ENCODE measurements around the gene CHRNA9. TPM values are rescaled to one million over a fixed set of nuclear protein-coding genes. Genes with fewer than 3 reads are reported as not detected.
A peak's percentile ranks its signal among the peaks of the same experiment; 100 is the strongest.

CHRNA9 gene, protein sequence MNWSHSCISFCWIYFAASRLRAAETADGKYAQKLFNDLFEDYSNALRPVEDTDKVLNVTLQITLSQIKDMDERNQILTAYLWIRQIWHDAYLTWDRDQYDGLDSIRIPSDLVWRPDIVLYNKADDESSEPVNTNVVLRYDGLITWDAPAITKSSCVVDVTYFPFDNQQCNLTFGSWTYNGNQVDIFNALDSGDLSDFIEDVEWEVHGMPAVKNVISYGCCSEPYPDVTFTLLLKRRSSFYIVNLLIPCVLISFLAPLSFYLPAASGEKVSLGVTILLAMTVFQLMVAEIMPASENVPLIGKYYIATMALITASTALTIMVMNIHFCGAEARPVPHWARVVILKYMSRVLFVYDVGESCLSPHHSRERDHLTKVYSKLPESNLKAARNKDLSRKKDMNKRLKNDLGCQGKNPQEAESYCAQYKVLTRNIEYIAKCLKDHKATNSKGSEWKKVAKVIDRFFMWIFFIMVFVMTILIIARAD
- total RNA-seq (2021; ENCODE audit: unreplicated experiment) (not detected), Bru-seq, nascent RNA (not detected), BruChase-seq, experiment 1, labeled RNA remaining after a 2-hour chase (not detected), BruChase-seq, experiment 2, labeled RNA remaining after a 6-hour chase (not detected)
- polyA plus RNA-seq (2012; ENCODE audit: insufficient read length): not detected
- long read RNA-seq: 0 reads

DNA sequence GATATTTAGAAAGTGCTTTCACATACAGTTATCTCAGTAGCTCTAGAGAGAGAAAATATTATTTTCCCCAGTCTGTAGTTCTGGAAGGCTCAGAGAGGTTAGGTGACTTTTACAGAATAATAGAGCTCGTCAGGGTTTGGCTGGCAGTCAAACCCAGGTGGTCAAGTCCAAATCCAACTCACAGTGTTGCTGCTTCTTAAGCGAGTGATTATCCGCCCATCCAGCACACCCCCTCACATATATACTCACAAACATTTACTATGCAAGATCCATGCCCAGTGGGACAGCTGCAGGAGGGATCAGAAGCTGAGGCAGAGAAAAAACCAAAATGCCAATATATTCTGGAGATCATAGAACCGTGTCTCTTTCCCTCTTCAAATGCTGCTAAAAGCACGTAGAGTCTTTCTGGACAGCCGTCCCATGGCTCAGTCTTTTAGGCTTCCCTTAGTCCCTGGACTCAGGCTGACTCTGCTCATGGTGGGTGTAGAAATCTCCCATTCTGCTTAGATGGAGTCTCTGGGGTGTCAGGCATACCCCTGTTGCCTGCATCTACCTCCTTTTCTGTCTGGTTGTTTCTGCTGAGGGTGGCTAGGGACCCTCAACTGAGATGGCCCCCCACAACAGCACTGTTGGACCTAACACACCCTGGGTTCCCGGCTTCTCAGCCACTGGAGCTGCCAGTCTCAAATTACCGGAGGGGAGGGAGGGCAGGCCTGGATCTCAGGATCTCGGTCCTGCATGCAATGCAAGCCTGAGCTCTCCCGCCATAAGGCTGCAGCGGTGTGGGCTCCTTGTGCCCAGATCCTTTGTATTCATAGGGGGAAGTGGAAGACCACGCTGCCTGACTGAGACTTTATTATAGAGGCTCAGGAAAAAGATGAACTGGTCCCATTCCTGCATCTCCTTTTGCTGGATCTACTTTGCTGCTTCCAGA is at the start of gene CHRNA9:
TSS of gene CHRNA9 (plus strand) at position 743 of the 934 bp plus-strand sequence. CDS start at position 878, 135 bp downstream.
- no peak within 1 kb of the TSS for H3K27ac ChIP-seq (ENCODE audit: low read length)
- intact Hi-C loops (cut with micrococcal nuclease; ENCODE audit: unreplicated experiment) (no loop called here), in situ Hi-C loops (cut with HindIII; ENCODE audit: low pct_unique_long_range_greater_than_20kb, low sequenced_read_pairs) (no loop called here)
- ChIA-PET POLR2A (no interaction called here), CTCF (no interaction called here)
- H3K36me3 ChIP-seq (ENCODE audit: control insufficient read depth, insufficient read depth, low read length): no peaks in the 10 kb centered on the region
- no peaks in the 10 kb centered on the region for H3K27me3 ChIP-seq (ENCODE audit: control insufficient read depth, insufficient read depth, low read length)
- H3K9me3 ChIP-seq (ENCODE audit: control insufficient read depth, insufficient read depth, low read depth, low read length): no peaks in the 10 kb centered on the region
- TF ChIP-seq POLR2AphosphoS5 (IDR thresholded peaks at IDR 0.05; ENCODE audit: low read depth, low read length) (no peak), TCF7L2 (IDR thresholded peaks at IDR 0.05; ENCODE audit: low read depth, low read length) (no peak), SIN3A (IDR thresholded peaks at IDR 0.05; ENCODE audit: borderline replicate concordance, insufficient read depth, low read depth, low read length) (no peak)
- TF ChIP-seq, protein P1, sequence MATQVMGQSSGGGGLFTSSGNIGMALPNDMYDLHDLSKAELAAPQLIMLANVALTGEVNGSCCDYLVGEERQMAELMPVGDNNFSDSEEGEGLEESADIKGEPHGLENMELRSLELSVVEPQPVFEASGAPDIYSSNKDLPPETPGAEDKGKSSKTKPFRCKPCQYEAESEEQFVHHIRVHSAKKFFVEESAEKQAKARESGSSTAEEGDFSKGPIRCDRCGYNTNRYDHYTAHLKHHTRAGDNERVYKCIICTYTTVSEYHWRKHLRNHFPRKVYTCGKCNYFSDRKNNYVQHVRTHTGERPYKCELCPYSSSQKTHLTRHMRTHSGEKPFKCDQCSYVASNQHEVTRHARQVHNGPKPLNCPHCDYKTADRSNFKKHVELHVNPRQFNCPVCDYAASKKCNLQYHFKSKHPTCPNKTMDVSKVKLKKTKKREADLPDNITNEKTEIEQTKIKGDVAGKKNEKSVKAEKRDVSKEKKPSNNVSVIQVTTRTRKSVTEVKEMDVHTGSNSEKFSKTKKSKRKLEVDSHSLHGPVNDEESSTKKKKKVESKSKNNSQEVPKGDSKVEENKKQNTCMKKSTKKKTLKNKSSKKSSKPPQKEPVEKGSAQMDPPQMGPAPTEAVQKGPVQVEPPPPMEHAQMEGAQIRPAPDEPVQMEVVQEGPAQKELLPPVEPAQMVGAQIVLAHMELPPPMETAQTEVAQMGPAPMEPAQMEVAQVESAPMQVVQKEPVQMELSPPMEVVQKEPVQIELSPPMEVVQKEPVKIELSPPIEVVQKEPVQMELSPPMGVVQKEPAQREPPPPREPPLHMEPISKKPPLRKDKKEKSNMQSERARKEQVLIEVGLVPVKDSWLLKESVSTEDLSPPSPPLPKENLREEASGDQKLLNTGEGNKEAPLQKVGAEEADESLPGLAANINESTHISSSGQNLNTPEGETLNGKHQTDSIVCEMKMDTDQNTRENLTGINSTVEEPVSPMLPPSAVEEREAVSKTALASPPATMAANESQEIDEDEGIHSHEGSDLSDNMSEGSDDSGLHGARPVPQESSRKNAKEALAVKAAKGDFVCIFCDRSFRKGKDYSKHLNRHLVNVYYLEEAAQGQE (IDR thresholded peaks at IDR 0.05; ENCODE audit: insufficient read depth in 1 of 2, low read depth in 2 of 2, low read length in 1 of 2): no peak
- TF ChIP-seq, protein P2, sequence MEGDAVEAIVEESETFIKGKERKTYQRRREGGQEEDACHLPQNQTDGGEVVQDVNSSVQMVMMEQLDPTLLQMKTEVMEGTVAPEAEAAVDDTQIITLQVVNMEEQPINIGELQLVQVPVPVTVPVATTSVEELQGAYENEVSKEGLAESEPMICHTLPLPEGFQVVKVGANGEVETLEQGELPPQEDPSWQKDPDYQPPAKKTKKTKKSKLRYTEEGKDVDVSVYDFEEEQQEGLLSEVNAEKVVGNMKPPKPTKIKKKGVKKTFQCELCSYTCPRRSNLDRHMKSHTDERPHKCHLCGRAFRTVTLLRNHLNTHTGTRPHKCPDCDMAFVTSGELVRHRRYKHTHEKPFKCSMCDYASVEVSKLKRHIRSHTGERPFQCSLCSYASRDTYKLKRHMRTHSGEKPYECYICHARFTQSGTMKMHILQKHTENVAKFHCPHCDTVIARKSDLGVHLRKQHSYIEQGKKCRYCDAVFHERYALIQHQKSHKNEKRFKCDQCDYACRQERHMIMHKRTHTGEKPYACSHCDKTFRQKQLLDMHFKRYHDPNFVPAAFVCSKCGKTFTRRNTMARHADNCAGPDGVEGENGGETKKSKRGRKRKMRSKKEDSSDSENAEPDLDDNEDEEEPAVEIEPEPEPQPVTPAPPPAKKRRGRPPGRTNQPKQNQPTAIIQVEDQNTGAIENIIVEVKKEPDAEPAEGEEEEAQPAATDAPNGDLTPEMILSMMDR (IDR thresholded peaks at IDR 0.05): no peak
- BruUV-seq (replicated peaks): no TSS peak
- DNase-seq (ENCODE audit: low read depth, low spot score) (no peak), ATAC-seq (no peak)
- no peaks in the 10 kb centered on the region for H3K4me1 ChIP-seq (ENCODE audit: control insufficient read depth, insufficient read depth, low read length)
- H3K4me3 ChIP-seq (ENCODE audit: low read depth in 2 of 2, low read length in 2 of 2): no peak within 1 kb of the TSS

- no peaks in the 10 kb centered on the region for H3K36me3 ChIP-seq (ENCODE audit: control insufficient read depth, insufficient read depth, low read length)
- BruUV-seq (replicated peaks): no TSS peak
- DNase-seq (ENCODE audit: low read depth, low spot score) (no peak), ATAC-seq (no peak)
- no peaks in the 10 kb centered on the region for H3K4me1 ChIP-seq (ENCODE audit: control insufficient read depth, insufficient read depth, low read length)
- H3K4me3 ChIP-seq (ENCODE audit: low read depth in 2 of 2, low read length in 2 of 2): no peak overlapping the region
- peak overlapping the region; percentile 39; the same call in 1 of the 2 replicates for H3K27ac ChIP-seq (ENCODE audit: low read length)
- ChIA-PET POLR2A (interaction anchor here (0.6 kb wide), 1 partner anchor 19 kb away, joined by 11 read pairs; no protein-coding TSS in a partner anchor), CTCF (no interaction called here)
- H3K27me3 ChIP-seq (ENCODE audit: control insufficient read depth, insufficient read depth, low read length): no peaks in the 10 kb centered on the region
- TF ChIP-seq, protein P1 (IDR thresholded peaks at IDR 0.05; ENCODE audit: insufficient read depth in 1 of 2, low read depth in 2 of 2, low read length in 1 of 2): no peak
- TF ChIP-seq SIN3A (IDR thresholded peaks at IDR 0.05; ENCODE audit: borderline replicate concordance, insufficient read depth, low read depth, low read length): no peak
- no peak for TF ChIP-seq POLR2AphosphoS5 (IDR thresholded peaks at IDR 0.05; ENCODE audit: low read depth, low read length)
- TF ChIP-seq, protein P2 (IDR thresholded peaks at IDR 0.05): no peak
- no peak for TF ChIP-seq TCF7L2 (IDR thresholded peaks at IDR 0.05; ENCODE audit: low read depth, low read length)
- intact Hi-C loops (cut with micrococcal nuclease; ENCODE audit: unreplicated experiment) (no loop called here), in situ Hi-C loops (cut with HindIII; ENCODE audit: low pct_unique_long_range_greater_than_20kb, low sequenced_read_pairs) (no loop called here)
- H3K9me3 ChIP-seq (ENCODE audit: control insufficient read depth, insufficient read depth, low read depth, low read length): no peaks in the 10 kb centered on the region
Observed at GRCh38 chr4:40285692-40286091, 49.4 kb upstream of the CHRNA9 start.
